DMS79 treated with DMSO at 0.1 percent for 48 hours (cell line): ENCODE data around the gene ZNF69.
A peak's percentile ranks its signal among the peaks of the same experiment; 100 is the strongest.
"Not testable (repeated sequence)": the region's sequence is repeated elsewhere in the genome, so short reads cannot be mapped to it uniquely, and the experiment has no call there.

Experiments
- DNase-seq: peaks from one replicate; lab custom pipeline; 2025; lab: John Stamatoyannopoulos, UW

The ZNF69 gene

DNA sequence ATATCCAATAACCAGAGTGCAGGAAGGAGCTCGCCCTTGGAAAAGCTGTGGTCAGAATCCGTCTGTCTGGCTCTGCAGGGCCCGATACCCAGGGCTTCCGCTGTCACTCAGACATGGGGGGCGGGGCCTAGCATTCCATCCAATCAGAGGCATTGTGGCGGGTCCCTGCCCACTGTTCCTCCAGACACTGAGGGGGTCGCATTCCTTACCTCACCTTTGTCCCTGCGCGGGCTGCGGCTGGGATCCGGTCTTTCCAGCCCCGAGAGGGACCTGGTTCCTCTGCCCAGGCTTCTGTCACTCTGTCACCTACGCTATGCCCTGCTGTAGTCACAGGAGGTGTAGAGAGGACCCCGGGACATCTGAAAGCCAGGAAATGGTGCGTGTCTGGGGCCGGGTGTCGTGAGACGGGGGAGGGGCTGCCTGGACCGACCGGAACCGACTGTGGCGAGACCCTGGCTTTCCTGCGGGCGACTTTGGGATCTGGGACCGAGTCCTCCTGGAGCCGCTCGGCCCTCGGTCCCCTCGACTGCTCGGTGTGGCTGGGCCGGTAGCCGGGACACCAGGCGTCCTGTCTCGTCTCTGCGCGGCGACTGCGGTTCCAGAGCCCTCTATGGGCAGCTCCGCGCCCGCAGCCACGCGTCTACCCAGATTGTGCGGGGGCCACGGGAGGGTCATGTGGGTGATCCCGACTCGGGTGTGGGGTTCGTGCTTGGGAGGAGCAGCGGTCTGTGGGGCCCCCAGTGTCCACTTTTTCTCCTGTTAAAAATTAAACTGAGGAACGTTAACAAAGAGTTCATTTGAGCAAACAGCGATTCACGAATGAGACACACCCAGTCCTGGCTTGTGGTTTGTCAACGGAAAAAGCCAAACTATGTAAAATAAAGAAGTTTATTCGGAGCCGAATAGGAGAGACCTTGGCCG is at the start of gene ZNF69:
ZNF69 (plus strand) TSS at position 172 of the 921 bp plus-strand sequence; CDS start at position 314, 142 bp downstream.
- no peak for DNase-seq

DNA sequence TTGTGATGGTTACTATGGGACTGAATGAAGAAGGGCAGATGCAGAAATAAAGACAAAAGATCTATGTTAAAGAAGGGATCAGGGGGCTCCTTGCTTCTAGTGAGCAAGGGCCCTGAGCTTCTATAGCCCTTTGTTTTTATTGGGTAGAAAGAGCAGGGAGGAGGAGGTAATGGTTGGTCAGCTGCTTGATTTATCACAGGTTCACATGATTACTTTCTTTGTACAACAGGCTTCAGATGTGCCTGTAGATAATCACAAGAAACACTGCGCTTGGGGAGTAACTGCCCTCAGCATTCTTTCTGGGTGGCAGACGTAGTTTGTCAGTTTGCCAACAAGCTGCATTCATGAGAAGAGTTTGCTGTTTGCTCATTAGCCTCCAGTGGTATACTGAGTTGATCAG is 43.9 kb upstream of the ZNF69 start:
- DNase-seq: no peak

DNA sequence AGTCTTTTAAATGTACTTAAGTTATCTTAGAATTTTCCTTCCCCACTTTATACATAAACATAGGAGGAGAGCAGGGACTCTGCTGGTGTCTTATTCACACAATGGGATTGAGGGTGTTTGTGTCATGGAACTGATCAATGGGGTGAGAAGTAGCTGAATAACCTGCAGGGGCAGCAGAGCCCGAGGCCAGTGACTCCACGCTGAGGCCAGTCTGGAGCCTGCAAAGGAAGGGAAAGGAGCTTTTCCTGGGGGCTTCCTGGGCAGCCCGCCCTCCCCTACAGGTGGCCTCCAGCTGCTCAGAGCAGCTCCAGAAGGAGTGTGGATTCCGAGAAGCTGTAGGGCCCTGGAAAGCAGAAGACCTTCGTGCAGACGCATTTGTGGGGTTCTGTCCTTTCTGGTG is 40.0 kb upstream of the ZNF69 start:
- DNase-seq: not testable (repeated sequence)

DNA sequence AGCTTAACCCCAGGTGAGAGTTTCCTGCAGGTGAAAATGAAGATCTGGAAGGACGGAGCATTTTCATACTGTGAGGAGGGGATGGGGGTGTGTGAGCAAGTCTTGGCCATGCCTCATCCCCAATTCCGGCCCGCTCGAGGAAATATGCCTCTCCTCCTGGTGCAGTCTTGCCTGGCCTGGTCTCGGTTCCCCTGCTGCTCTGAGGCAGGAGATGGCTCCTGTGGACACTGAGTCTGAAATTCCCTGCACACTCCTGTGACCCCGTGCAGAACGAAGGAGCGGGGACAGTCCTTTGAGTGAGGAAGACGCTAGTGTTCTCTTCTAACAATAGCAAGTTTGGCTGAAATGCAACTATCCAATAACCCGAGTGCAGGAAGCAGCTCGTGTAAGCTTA is 39.4 kb upstream of the ZNF69 start:
- no peak for DNase-seq

DNA sequence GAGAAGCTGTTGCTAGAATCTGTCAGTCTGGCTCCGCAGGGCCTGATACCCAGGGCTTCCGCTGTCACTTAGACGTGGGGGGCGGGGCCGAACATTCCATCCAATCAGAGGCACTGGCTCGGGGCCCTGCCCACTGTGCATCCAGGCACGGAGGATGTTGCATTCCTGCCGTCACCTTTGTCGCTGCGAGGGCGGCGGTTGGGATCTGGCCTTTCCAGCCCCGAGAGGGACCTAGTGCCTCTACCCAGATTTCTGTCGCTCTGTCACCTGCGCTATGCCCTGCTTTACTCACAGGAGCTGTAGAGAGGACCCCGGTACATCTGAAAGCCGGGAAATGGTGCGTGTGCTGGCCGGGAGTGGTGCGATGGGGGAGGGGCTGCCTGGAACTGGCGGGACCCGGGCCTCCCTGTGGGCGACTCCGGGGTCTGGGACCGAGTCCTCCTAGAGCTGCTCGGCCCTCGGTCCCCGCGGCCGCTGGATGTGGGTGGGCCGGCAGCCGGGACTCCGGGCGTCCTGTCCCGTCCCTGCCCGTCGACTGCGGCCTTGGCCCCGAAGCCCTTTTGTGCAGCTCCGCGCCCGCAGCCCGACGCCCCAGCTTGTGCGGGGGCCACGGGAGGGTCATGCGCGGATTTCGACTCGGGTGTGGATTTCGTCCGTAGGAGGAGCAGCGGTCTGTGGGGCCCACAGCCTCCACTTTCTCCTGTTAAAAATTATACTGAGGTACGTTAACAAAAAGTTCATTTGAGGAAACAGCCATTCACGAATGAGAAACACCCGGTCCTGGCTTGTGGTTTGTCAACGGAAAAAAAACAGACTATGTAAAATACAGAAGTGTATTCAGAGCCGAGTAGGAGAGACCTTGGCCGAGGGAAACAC is 38.8 kb upstream of the ZNF69 start, which contains the start of gene ZNF439:
ZNF439 (plus strand) TSS at position 133 of the 876 bp plus-strand sequence; CDS start at position 275, 142 bp downstream.
- DNase-seq: peak; percentile 85

DNA sequence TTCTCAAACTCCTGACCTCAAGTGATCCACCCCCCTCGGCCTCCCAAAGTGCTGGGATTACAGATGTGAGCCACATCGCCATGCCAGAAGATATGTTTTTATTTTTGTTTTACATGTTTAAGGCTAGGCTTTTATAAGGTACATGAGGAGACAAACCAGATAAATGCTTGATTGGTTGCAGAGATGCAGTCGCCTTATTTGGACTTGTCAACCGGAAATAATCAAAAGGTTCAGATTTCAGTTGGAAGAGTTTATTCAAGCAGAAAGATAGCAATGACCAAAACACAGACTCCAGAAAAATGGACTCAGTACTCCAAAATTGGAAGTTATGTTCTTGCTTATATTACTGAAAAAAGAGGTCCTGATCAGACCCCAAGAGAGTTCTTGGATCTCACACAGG is 37.3 kb upstream of the ZNF69 start:
- not testable (repeated sequence) for DNase-seq

DNA sequence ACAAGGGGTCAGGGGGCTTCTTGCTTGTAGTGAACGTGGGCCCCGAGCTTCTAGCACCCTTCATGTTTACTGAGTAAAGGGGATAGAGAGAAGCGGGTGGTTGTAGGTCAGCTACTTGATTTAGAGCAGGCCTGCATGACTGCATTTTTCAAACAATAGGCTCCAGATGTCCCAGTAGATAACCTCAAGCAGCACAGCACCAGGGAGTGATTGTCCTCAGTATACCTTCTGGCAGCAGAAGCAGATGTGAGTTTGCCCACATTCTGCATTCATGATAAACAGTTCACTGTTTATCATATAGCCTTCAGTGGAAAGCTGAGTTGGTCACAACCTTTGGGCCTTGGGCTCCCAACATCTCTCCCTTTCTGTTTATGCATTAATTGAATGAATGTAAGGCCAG is 34.2 kb upstream of the ZNF69 start:
- DNase-seq: no peak

DNA sequence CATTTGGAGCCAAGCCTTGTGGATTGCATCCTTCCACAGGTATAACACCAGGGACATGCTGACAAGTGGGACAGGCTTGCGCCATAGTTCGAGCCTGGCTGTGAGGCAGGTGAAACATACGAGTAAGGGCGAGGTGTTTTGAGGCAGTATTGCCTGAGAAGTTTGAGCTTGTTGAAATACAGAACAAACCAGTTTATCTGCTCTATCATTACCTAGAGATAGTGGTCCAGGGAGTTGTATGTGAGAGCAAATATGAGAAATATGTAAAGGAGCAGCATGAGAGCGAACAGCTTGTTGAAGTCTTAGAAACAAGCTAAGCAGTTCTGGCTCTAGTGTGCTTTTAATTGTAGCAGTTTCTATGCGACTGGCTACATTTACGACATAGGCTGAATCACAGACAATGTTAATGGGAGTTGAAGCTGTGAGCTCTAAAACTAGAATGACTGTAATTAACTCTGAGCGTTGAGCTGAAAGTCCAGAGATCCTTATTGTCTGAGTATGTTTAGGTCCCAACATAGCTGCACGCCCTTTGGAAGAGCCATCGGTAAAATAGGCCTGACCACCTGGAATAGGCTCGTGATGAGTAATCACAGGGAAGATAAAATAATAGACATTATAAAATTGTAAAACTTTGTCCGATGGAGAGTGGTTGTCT is 30.9 kb upstream of the ZNF69 start:
- no peak for DNase-seq

DNA sequence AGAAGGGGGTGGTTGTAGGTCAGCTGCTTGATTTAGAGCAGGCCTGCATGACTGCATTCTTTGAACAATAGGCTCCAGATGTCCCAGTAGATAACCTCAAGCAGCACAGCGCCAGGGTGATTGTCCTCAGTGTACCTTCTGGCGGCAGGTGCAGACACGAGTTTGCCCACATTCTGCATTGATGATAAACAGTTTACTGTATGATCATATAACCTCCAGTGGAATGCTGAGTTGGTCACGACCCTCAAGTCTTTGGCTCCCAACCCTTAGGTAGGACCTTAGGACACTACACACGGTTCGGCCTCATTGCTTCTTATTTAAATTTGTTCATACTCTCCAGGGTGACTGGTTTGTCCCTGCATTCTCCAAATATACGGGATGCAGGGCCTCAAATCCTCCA is 26.9 kb upstream of the ZNF69 start:
- no peak for DNase-seq

DNA sequence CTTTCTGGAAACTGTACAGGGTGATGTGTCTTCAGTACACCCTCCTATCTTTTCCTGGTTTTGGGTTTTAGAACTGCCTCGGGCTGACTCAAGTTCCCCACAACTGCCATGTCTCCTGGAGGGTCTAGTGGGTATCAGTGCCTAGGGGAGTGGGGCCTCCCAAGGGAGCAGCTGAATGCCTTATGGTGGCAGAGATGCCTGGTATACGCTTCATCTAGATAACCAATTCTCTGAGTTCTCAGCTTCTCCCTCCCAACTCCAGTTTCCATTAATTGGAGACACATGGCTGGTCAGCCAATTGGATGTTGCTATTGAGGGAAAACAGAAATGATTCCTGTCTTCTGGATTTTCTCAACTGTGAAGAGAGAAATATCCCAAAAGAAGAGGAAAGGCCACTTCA is 26.3 kb upstream of the ZNF69 start:
- no peak for DNase-seq

DNA sequence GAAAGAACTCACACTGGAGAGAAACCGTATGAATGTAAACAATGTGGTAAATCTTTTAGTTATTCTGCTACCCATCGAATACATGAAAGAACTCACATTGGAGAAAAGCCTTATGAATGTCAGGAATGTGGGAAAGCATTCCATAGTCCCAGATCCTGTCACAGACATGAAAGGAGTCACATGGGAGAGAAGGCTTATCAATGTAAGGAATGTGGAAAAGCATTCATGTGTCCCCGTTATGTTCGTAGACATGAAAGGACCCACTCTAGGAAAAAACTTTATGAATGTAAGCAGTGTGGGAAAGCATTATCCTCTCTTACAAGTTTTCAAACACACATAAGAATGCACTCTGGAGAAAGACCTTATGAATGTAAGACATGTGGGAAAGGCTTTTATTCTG is 19.8 kb upstream of the ZNF69 start:
- DNase-seq: not testable (repeated sequence)

DNA sequence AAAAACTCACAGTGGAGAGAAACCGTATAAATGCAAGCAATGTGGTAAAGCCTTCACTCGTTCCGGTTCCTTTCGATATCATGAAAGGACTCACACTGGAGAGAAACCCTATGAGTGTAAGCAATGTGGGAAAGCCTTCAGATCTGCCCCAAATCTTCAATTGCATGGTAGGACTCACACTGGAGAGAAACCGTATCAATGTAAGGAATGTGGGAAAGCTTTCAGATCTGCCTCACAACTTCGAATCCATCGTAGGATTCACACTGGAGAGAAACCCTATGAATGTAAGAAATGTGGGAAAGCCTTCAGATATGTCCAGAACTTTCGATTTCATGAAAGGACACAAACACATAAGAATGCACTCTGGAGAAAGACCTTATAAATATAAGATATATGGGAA is 19.4 kb upstream of the ZNF69 start:
- no peak for DNase-seq

DNA sequence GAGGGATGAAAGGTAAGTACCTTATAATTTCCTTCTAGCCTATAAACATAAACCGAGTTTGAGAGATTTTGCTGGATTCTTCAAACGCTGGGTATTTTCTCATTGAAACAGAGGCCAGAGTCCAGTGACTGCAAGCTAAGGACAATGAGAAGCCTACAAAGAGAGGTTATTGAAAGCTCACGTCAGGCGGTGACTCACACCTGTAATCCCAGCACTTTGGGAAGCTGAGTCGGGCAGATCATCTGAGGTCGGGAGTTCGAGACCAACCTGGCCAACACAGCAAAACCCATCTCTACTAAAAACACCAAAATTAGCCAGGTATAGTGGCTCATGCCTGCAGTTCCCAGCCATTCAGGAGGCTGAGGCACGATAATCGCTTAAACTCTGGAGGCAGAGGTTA is 15.0 kb upstream of the ZNF69 start:
- DNase-seq: no peak

DNA sequence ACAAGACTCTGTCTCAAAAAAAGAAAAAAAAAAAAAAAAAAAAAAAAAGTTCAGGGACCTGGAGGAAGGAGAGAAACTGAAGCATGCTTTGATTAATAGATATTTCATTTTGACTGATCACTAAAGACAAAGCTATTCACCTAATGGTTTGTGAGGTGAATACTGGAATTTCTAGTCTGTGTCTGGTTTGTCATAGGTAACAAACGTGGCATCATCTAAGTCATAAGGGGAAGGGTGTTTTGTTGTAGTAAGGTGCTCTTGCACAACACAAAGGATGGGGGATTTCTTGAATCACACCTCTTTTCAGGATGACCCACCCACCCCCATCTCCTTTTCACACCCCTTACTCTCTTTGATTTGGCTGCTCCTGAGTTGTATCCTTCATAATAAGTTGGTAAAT is 13.8 kb upstream of the ZNF69 start:
- DNase-seq: no peak

DNA sequence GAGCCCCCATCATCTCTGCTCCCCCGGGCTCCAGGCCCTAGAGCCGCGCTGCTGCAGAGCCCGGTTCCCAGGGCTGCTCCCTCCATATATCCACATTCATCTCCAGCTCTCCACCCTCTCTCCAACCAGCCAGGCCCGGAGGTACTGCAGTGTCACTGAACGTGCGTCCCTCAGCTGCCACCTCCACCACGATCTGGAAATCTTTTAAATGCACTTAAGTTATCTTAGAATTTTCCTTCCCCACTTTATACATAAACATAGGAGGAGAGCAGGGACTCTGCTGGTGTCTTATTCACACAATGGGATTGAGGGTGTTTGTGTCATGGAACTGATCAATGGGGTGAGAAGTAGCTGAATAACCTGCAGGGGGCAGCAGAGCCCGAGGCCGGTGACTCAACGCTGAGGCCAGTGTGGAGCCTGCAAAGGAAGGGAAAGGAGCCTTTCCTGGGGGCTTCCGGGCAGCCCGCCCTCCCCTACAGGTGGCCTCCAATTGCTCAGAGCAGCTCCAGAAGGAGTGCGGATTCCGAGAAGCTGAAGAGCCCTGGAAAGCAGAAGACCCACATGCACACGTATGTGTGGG is 7.8 kb upstream of the ZNF69 start:
- DNase-seq: not testable (repeated sequence)

DNA sequence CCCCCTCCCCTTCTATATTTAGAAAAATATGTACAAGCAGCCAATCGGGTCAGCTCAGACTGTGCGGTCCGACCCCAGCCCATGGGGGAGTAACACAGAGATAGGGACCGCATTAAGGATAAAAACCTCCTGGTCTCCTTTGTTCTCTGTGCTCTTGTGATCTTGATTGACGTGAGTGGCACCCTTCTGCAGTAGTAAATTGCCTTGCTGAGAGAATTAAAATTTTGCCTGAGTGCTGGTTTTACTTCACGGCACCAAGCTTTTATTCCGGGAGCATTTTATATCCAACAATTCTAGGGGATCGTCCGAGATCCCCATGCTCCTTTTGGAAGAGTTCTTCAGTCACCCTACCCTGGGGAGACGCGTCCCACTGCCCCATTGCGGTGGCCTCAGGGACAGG is 7.0 kb upstream of the ZNF69 start:
- DNase-seq: no peak

DNA sequence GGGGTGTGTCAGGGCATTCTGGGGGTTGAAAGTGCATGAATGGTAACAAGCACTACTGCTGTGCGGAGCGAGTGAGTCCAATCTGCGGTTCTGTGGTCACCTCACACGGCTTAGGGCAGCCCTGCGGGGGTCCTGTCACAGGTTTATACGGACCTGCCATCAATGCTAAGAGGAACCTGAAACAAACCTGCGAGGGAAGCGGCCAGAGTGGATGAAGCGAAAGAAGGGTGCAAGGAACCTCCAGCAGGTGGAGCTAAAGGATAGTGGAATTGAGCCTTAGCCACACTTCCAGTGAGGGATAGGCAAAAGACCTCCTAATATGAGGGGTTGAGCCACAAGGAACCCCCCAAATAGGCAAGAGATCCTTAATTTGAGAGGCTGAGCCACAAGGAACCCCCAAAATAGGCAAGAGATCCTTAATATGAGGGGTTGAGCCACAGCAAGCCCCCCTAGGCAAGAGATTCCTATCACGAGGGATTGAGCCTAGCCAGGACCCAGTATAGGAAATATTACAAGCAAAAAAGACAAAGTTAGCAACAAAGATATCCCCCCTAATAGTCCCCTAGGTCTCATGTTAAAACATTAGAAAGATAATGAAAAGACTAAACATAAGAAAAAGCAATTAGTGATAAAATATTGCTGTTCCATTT is 6.3 kb upstream of the ZNF69 start:
- DNase-seq: peak; percentile 11

DNA sequence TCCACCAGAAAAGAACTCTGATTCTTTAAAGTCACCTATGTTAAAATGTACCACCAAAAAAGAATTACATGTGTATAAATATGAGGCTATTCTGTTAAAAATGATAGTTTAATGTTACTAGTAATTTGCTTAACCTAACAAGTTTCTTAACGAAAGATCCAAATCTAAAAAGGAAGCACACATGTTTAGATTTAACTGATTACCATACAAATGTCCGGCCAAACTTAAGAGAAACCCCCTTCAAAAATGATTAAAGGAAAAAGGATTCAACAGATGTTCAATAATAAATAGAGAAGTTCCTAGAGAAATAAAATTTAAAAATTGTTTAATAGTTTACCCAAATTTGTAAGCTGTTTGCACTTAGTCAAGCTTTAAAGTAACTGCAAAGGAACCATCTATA is 5.0 kb upstream of the ZNF69 start:
- DNase-seq: no peak

DNA sequence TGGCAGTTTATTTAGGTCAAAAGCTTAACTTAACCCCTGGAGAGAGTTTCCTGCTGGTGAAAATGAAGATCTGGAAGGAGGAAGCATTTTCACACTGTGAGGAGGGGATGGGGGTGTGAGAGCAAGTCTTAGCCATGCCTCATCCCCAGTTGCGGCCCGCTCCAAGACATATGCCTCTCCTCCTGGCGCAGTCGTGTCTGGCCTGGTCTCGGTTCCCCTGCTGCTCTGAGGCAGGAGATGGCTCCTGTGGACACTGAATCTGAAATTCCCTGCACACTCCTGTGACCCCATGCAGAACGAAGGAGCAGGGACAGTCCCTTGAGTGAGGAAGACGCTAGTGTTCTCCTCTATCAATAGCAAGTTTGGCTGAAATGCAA is 360 bp upstream of the ZNF69 start:
- DNase-seq: no peak

DNA sequence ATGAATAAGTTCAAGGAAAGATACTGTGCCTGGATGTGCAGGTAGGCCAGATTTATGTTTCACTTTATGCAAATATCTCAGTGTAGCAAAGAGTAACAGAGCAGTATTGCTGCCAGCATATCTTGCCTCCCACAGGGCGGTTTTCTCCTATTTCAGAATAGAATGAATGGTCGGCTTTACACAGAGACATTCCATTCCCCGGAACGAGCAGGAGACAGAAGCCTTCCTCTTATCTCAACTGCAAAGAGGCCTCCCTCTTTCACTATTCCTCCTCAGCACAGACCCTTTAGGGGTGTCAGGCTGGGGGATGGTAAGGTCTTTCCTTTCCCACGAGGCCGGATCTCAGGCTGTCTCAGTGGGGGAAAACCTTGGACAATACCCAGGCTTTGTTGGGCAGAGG is 2.3 kb downstream of the ZNF69 start:
- DNase-seq: not testable (repeated sequence)

DNA sequence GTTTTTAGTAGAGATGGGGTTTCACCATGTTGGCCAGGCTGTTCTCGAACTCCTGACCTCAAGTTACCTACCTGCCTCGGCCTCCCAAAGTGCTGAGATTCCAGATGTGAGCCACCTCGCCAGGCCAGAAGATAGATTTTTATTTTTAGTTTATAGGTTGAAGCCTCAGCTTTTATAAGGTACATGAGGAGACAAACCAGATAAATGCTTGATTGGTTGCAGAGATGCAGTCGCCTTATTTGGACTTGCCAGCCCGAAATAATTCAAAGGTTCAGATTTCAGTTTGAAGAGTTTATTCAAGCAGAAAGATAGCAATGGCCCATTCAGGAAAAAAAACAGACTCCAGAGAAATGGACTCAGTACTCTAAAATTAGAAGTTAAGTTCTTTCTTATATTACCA is 3.1 kb downstream of the ZNF69 start:
- DNase-seq: no peak
